K562 (cell line): Measurements from ENCODE around the gene ACR. TPM values are rescaled to one million over a fixed set of nuclear protein-coding genes. Genes with fewer than 3 reads are reported as not detected.

Source experiments
- CCNT2 ChIP-seq: IDR thresholded peaks from 2 replicates; pipeline ENCODE4 v1.6.1; 2011; ENCODE audit warnings: borderline replicate concordance, low read depth, mild to moderate bottlenecking, moderate library complexity, mixed read lengths, low read length; ENCODE audit not compliant: insufficient read length; ENCODE audit errors: extremely low read depth
- CREM ChIP-seq: IDR thresholded peaks from 2 replicates; pipeline ENCODE4 v1.6.1; 2014; ENCODE audit warnings: antibody characterized with exemption, low read depth
- CXXC5 ChIP-seq: fragments of 250-450 bp; sonication (Bioruptor Pico); IDR thresholded peaks from 2 replicates; pipeline ENCODE4 v1.8.0; 2022; ENCODE audit warnings: inconsistent platforms, mild to moderate bottlenecking, moderate library complexity
- ELF1 ChIP-seq: fragments of 200-800 bp; sonication (Bioruptor generic); IDR thresholded peaks from 2 replicates; pipeline ENCODE4 v1.6.1; 2016; ENCODE audit warnings: missing genetic modification characterization, missing compliant biosample characterization
- GABPA ChIP-seq: fragments of 200-800 bp; sonication (Bioruptor generic); conservative IDR thresholded peaks from 2 replicates; pipeline ENCODE4 v1.6.1; 2016; ENCODE audit warnings: low read depth, missing genetic modification characterization, missing compliant biosample characterization
- GABPB1 ChIP-seq: sonication (generic); formaldehyde crosslinking; IDR thresholded peaks from 2 replicates; pipeline ENCODE4 v1.8.0; 2022; ENCODE audit warnings: mild to moderate bottlenecking, missing genetic modification reagents
- MAX ChIP-seq: sonication (generic); formaldehyde crosslinking; IDR thresholded peaks from 2 replicates; pipeline ENCODE4 v1.9.0; 2022; ENCODE audit warnings: mild to moderate bottlenecking, missing genetic modification reagents
- MNT ChIP-seq, 2 experiments: fragments of 450-650 bp; conservative IDR thresholded peaks; 2 replicates each; pipeline ENCODE4 v1.6.1; 2017; ENCODE audit warnings: mild to moderate bottlenecking in 2 of 2, moderate library complexity in 2 of 2
- MXI1 ChIP-seq: IDR thresholded peaks from 2 replicates; pipeline ENCODE4 v1.6.1; 2011; ENCODE audit warnings: low read depth, mild to moderate bottlenecking, improper control_type of control experiment, low read length
- NFE2 ChIP-seq: IDR thresholded peaks from 2 replicates; pipeline ENCODE4 v1.6.1; 2014; ENCODE audit warnings: antibody characterized with exemption, low read depth
- NKRF ChIP-seq: fragments of 450-650 bp; IDR thresholded peaks from 2 replicates; pipeline ENCODE4 v1.6.1; 2016; ENCODE audit warnings: borderline replicate concordance
- NRF1 ChIP-seq, 2 experiments: fragments of 450-650 bp; IDR thresholded peaks in 1 of 2; conservative IDR thresholded peaks in 1 of 2; 2 replicates each; pipeline ENCODE4 v1.6.1; 2014; ENCODE audit warnings: mild to moderate bottlenecking in 2 of 2
- RBFOX2 ChIP-seq: fragments of 200-400 bp; formaldehyde crosslinking; IDR thresholded peaks from 2 replicates; pipeline ENCODE4 v1.6.1; 2017; ENCODE audit warnings: low read depth, mild to moderate bottlenecking, low read length, moderate library complexity
- SAP30 ChIP-seq: fragments of 200-600 bp; sonication (generic); IDR thresholded peaks from 2 replicates; pipeline ENCODE4 v1.6.1; 2012; ENCODE audit warnings: borderline replicate concordance, low read depth, mild to moderate bottlenecking, moderate library complexity, low read length, control low read depth, inconsistent platforms; ENCODE audit not compliant: insufficient read depth, poor library complexity, severe bottlenecking
- SIN3A ChIP-seq, 2 experiments: fragments of 150-350 bp in 1 of 2; IDR thresholded peaks; 2 replicates each; pipeline ENCODE4 v1.6.1; 2011 to 2016; ENCODE audit warnings: borderline replicate concordance in 2 of 2, low read depth in 2 of 2, low read length in 2 of 2, mild to moderate bottlenecking in 2 of 2, moderate library complexity in 2 of 2; ENCODE audit not compliant: control insufficient read depth in 1 of 2
- polyA plus RNA-seq, 8 experiments: library from polyadenylated mRNA; depleted of rRNA in 4 of 8; stranded (reverse) in 5 of 8; unstranded in 3 of 8; fragments of >200 nt; fragmentation: Nextera tagmentation in 2 of 8; fragmentation: Illumina TruSeq in 1 of 8; extraction: Ambion mirVana in 2 of 8; extraction: Trizol in 1 of 8; gene quantifications; 2 replicates each; pipeline versions ENCODE4 v1.2.1 to v1.2.3, GENCODE V29; 2011 to 2014; ENCODE audit warnings: inconsistent platforms in 1 of 8, missing spikeins in 1 of 8
- total RNA-seq, 7 experiments: library from RNA; depleted of rRNA in 6 of 7; stranded (reverse); fragments of >200 nt in 6 of 7; fragmentation: Illumina TruSeq in 2 of 7; extraction: Trizol in 2 of 7; gene quantifications; 2 replicates each; pipeline versions ENCODE4 v1.2.1 to v1.2.3, GENCODE V29; 2011 to 2021; ENCODE audit warnings: low replicate concordance in 1 of 7
- TF ChIP-seq, protein P1 (sequence below): sonication (generic); formaldehyde crosslinking; IDR thresholded peaks from 2 replicates; pipeline ENCODE4 v1.8.0; 2022; ENCODE audit warnings: mild to moderate bottlenecking, missing genetic modification reagents

ACR gene
- total and polyA plus RNA-seq, 9 of the 15 experiments (the other 6 are each of a cell fraction or from before 2014, with no cell fraction given), result not detected

DNA sequence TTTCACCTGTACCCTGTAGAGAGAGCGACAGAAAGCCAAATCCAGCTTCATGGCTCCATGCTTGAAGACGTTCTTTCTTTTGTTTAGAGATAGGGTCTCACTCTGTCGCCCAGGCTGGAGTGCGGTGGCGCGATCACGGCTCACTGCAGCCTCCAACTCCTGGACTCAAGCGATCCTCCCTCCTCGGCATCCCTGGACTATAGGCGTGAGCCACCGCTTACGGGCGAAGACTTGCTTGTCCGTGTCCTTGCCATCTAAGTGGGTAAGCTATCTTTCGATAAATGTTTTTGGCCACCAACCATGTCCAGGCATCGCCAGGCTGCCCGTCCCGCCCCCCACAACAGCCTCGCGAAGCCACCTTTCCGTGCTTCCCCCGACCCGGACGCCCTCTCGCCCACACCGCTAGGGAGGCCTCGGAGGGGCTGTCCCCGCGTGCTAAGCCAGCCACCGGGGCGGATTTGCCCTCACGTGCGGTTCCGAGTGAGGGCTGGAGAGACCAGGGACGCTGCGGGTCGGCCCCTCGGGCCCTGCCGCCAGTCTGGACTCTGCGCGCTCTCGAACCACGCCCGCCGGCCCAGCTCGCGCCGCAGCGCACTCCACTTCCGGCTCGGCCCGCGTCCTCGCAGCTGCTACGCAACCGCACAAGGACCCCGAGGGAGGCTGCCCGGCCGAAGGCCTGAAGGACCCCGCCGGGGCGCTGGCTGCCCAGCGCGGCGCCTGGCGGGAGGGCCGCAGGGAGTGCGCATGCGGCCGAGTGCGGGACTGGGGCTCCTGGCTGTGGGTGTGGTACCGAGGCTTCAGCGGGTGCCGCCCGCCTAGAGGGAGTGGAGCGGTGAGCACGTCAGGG lies 45.3 kb downstream of the ACR start, which contains the start of gene RABL2B (continued):
- TF ChIP-seq, protein P1, sequence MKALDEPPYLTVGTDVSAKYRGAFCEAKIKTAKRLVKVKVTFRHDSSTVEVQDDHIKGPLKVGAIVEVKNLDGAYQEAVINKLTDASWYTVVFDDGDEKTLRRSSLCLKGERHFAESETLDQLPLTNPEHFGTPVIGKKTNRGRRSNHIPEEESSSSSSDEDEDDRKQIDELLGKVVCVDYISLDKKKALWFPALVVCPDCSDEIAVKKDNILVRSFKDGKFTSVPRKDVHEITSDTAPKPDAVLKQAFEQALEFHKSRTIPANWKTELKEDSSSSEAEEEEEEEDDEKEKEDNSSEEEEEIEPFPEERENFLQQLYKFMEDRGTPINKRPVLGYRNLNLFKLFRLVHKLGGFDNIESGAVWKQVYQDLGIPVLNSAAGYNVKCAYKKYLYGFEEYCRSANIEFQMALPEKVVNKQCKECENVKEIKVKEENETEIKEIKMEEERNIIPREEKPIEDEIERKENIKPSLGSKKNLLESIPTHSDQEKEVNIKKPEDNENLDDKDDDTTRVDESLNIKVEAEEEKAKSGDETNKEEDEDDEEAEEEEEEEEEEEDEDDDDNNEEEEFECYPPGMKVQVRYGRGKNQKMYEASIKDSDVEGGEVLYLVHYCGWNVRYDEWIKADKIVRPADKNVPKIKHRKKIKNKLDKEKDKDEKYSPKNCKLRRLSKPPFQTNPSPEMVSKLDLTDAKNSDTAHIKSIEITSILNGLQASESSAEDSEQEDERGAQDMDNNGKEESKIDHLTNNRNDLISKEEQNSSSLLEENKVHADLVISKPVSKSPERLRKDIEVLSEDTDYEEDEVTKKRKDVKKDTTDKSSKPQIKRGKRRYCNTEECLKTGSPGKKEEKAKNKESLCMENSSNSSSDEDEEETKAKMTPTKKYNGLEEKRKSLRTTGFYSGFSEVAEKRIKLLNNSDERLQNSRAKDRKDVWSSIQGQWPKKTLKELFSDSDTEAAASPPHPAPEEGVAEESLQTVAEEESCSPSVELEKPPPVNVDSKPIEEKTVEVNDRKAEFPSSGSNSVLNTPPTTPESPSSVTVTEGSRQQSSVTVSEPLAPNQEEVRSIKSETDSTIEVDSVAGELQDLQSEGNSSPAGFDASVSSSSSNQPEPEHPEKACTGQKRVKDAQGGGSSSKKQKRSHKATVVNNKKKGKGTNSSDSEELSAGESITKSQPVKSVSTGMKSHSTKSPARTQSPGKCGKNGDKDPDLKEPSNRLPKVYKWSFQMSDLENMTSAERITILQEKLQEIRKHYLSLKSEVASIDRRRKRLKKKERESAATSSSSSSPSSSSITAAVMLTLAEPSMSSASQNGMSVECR (CRISPR knock-in tag), result peak; percentile 92
- TF ChIP-seq RBFOX2, result peak; percentile 52
- peak; percentile 51 for TF ChIP-seq NFE2
- TF ChIP-seq SIN3A (IDR thresholded peaks at IDR 0.05; ENCODE audit: borderline replicate concordance in 2 of 2, control insufficient read depth in 1 of 2, low read depth in 2 of 2, low read length in 2 of 2), result peak; percentile 96 to 98
- TF ChIP-seq NRF1 (conservative IDR thresholded peaks at IDR 0.05 in 1 of 2, IDR thresholded peaks at IDR 0.05 in 1 of 2), result peak; percentile 83 to 86
- TF ChIP-seq GABPB1 (CRISPR knock-in tag), result peak; percentile 72
- peak; percentile 53; the same call in 1 of the 2 replicates for TF ChIP-seq CXXC5 (CRISPR knock-in tag)
- peak; percentile 45 for TF ChIP-seq MAX (CRISPR knock-in tag)
- peak; percentile 67 for TF ChIP-seq GABPA (tag)
- peak; percentile 56 to 81; a peak in 2 of 4 replicates for TF ChIP-seq MNT (conservative IDR thresholded peaks at IDR 0.05)
- peak; percentile 85 for TF ChIP-seq ELF1 (tag)
- TF ChIP-seq CREM, result 0 out of 2 replicates have a peak, but pooled peaks have one; percentile 18
- peak; percentile 40 for TF ChIP-seq CCNT2
- TF ChIP-seq MXI1, result peak; percentile 89
- TF ChIP-seq SAP30, result peak; percentile 91
- peak; percentile 70; the same call in 1 of the 2 replicates for TF ChIP-seq NKRF
